Endometrial microvascular endothelial cells (primary cell): Measurements from ENCODE around the gene NAPA. TPM values are rescaled to one million over a fixed set of nuclear protein-coding genes. Genes with fewer than 3 reads are reported as not detected.

Experiments
- in situ Hi-C: cut with HindIII; loops from 2 replicates; pipeline ENCODE4 v1.10.0; 2017; ENCODE audit warnings: low sequenced_read_pairs, low pct_unique_long_range_greater_than_20kb; ENCODE audit errors: inconsistent ontology term
- total RNA-seq: library from RNA; depleted of rRNA; stranded (reverse); fragments of >200 nt; gene quantifications from one replicate; pipeline ENCODE4 v1.2.3, GENCODE V29; 2015; ENCODE audit errors: inconsistent ontology term

Gene NAPA
- total RNA-seq, 1 donor from 2014 or later = 138 TPM

DNA sequence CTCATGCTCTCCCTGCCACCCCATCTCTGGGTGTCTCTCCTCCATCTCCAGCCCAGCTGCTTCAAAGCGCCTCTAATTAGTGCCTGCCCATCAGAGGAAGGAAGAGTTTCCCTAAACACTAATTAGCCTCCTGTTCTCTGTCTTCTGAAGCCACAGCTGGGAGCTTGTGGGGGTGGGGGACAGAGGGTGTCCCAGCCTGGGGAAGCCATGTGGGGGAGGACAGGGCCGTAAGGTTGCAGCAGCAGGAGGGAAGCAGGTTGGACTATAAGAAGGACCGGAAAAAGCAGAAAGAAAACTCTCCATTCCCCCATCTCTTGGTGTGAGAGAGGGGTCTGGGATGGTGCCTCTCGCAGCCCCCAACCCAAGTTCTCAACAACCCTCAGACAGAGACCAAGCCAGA is 69.3 kb downstream of the NAPA start:
- in situ Hi-C loops = no loop called here

DNA sequence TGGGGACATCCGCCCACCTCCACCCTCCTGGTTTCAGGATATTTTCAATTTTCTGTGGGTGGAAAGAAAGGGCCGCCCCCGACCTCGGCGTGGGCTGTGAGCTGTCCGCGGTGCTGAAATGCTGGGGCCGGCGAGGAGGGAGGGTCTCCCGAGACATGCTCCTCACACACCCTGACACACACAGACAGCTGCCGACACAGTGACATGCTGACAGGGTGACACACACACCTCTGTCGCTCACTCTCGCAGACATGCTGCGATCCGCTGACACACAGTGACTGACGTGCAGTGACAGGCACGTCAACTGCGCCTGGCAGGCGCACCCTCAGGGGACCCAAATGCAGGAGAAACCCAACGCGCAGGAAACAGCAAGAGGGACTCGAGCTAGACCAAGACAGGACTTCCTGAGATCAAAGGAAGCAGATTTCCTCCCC is 70.5 kb downstream of the NAPA start:
- in situ Hi-C loops = no loop called here

DNA sequence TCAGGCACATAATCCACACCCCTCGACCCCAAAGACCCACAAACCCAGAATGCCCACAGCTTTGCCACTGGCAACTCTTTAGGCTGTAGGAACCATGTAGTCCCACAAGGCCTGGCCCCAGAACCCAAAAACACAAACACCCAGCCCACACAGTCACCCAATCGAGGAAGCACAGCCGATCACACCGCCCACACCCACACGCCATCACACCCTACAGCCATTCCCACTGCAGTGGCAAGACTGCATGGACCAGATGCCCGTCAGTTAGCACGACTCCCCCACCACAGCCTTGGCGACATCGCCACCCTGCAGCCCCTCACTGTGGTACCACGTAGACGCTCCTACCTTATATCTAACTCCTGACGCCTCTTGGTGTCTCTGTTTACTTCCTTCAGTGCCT is 71.5 kb downstream of the NAPA start:
- in situ Hi-C loops = no loop called here

GRCh38 chr19:47438793-47439220 is 76.1 kb downstream of the NAPA start:
- in situ Hi-C loops = no loop called here

Other genes starting within 250 kb of the NAPA start
- gene INAFM1, start 240.2 kb downstream of the NAPA start, total RNA-seq = not detected
- gene C5AR1, start 205.2 kb downstream of the NAPA start, total RNA-seq = not detected
- gene C5AR2, start 182.9 kb downstream of the NAPA start, total RNA-seq = not detected
- gene DHX34, start 165.7 kb downstream of the NAPA start, total RNA-seq = 20.0 TPM
- gene MEIS3, start 95.5 kb downstream of the NAPA start, total RNA-seq = not detected
- not detected for gene SLC8A2, start 43.2 kb downstream of the NAPA start, total RNA-seq
- gene KPTN, start 30.8 kb downstream of the NAPA start, total RNA-seq = 5.0 TPM
- gene ZNF541, start 58.1 kb upstream of the NAPA start, total RNA-seq = not detected
- 2.6 TPM for gene BICRA, start 94.1 kb upstream of the NAPA start, total RNA-seq
- gene EHD2, start 198.4 kb upstream of the NAPA start, total RNA-seq = 205 TPM
- 149 TPM for gene NOP53, start 230.5 kb upstream of the NAPA start, total RNA-seq